Measurements from ENCODE around the gene FAM83D. TPM values are rescaled to one million over a fixed set of nuclear protein-coding genes. Genes with fewer than 3 reads are reported as not detected.

Gene FAM83D
- polyA plus RNA-seq, 1 donor from 2014 or later = 0.48 TPM

DNA sequence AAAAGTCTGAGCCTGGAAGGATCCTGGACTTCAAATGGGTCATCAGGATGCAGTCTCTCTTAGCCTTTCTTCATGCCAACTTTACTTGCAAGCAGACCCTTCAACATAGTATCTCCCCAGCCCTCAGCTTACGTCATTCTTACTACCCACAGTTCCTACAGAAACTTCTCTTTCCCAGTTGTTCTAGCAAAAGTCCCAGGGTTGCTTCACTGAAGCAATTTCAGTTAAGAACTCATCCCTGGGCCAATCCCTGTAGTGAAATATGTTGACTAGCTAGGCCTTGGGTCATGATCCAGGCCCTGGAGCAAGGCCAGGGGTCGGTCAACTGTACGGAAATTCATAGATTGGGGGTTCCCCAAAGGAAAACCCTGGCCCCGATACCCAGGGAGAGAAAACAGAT is 8.6 kb upstream of the FAM83D start:
- Histone ChIP-seq H3K4me2 (ENCODE audit: low read length) (no peak overlapping the region), H3F3A (ENCODE audit: insufficient read depth, low read length, poor library complexity, severe bottlenecking) (no peaks in the 10 kb centered on the region), H3K9me2 (ENCODE audit: insufficient read depth, low read length) (no peaks in the 10 kb centered on the region), H3K36me3 (ENCODE audit: insufficient read depth, low read length) (no peaks in the 10 kb centered on the region), H3K9me3 (ENCODE audit: low read length) (no peaks in the 10 kb centered on the region), H3K79me2 (replicated peaks; ENCODE audit: insufficient read depth, low read length) (no peaks in the 10 kb centered on the region), H3K27me3 (ENCODE audit: insufficient read depth, low read depth, low read length) (no peaks in the 10 kb centered on the region), H3K9ac (ENCODE audit: low read length) (no peak overlapping the region), H3K4me3 (ENCODE audit: low read length) (no peak overlapping the region), H2AFZ (ENCODE audit: low read depth, low read length) (no peak overlapping the region), H4K20me1 (ENCODE audit: insufficient read depth) (no peaks in the 10 kb centered on the region), H3K27ac (ENCODE audit: low read length) (no peak overlapping the region)
- TF ChIP-seq SMC3 (conservative IDR thresholded peaks at IDR 0.05; ENCODE audit: poor library complexity) (no peak), EZH2 (IDR thresholded peaks at IDR 0.05; ENCODE audit: borderline replicate concordance, insufficient read depth, low read length, poor library complexity, severe bottlenecking) (no peak), MXI1 (conservative IDR thresholded peaks at IDR 0.05; ENCODE audit: poor library complexity, severe bottlenecking) (no peak), TAF1 (IDR thresholded peaks at IDR 0.05; ENCODE audit: low read depth) (no peak), POLR2AphosphoS5 (IDR thresholded peaks at IDR 0.05) (no peak), EP300 (conservative IDR thresholded peaks at IDR 0.05; ENCODE audit: poor library complexity, severe bottlenecking) (no peak), RAD21 (conservative IDR thresholded peaks at IDR 0.05) (no peak)
- TF ChIP-seq, protein P1, sequence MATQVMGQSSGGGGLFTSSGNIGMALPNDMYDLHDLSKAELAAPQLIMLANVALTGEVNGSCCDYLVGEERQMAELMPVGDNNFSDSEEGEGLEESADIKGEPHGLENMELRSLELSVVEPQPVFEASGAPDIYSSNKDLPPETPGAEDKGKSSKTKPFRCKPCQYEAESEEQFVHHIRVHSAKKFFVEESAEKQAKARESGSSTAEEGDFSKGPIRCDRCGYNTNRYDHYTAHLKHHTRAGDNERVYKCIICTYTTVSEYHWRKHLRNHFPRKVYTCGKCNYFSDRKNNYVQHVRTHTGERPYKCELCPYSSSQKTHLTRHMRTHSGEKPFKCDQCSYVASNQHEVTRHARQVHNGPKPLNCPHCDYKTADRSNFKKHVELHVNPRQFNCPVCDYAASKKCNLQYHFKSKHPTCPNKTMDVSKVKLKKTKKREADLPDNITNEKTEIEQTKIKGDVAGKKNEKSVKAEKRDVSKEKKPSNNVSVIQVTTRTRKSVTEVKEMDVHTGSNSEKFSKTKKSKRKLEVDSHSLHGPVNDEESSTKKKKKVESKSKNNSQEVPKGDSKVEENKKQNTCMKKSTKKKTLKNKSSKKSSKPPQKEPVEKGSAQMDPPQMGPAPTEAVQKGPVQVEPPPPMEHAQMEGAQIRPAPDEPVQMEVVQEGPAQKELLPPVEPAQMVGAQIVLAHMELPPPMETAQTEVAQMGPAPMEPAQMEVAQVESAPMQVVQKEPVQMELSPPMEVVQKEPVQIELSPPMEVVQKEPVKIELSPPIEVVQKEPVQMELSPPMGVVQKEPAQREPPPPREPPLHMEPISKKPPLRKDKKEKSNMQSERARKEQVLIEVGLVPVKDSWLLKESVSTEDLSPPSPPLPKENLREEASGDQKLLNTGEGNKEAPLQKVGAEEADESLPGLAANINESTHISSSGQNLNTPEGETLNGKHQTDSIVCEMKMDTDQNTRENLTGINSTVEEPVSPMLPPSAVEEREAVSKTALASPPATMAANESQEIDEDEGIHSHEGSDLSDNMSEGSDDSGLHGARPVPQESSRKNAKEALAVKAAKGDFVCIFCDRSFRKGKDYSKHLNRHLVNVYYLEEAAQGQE (IDR thresholded peaks at IDR 0.05; ENCODE audit: borderline replicate concordance) = no peak
- TF ChIP-seq, protein P2, sequence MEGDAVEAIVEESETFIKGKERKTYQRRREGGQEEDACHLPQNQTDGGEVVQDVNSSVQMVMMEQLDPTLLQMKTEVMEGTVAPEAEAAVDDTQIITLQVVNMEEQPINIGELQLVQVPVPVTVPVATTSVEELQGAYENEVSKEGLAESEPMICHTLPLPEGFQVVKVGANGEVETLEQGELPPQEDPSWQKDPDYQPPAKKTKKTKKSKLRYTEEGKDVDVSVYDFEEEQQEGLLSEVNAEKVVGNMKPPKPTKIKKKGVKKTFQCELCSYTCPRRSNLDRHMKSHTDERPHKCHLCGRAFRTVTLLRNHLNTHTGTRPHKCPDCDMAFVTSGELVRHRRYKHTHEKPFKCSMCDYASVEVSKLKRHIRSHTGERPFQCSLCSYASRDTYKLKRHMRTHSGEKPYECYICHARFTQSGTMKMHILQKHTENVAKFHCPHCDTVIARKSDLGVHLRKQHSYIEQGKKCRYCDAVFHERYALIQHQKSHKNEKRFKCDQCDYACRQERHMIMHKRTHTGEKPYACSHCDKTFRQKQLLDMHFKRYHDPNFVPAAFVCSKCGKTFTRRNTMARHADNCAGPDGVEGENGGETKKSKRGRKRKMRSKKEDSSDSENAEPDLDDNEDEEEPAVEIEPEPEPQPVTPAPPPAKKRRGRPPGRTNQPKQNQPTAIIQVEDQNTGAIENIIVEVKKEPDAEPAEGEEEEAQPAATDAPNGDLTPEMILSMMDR (IDR thresholded peaks at IDR 0.05; ENCODE audit: poor library complexity, severe bottlenecking) = no peak

DNA sequence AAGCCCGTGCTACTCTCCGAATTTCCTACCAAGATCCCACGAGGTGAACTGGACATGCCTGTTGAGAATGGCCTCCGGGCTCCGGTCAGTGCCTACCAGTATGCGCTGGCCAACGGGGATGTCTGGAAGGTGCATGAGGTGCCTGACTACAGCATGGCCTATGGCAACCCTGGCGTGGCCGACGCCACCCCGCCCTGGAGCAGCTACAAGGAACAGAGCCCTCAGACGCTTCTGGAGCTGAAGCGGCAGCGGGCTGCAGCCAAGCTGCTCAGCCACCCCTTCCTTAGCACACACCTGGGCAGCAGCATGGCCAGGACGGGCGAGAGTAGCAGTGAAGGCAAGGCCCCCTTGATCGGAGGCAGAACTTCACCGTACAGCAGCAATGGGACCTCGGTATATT is 8.0 kb upstream of the FAM83D start:
- no peak overlapping the region for H3K4me2 ChIP-seq (ENCODE audit: low read length)
- H3K9me3 ChIP-seq (ENCODE audit: low read length) = no peaks in the 10 kb centered on the region
- no peak overlapping the region for H3K9ac ChIP-seq (ENCODE audit: low read length)
- H2AFZ ChIP-seq (ENCODE audit: low read depth, low read length) = no peak overlapping the region
- H3K27me3 ChIP-seq (ENCODE audit: insufficient read depth, low read depth, low read length) = no peaks in the 10 kb centered on the region
- no peaks in the 10 kb centered on the region for H3K36me3 ChIP-seq (ENCODE audit: insufficient read depth, low read length)
- H3K27ac ChIP-seq (ENCODE audit: low read length) = no peak overlapping the region
- H4K20me1 ChIP-seq (ENCODE audit: insufficient read depth) = no peaks in the 10 kb centered on the region
- TF ChIP-seq MXI1 (conservative IDR thresholded peaks at IDR 0.05; ENCODE audit: poor library complexity, severe bottlenecking) (no peak), EP300 (conservative IDR thresholded peaks at IDR 0.05; ENCODE audit: poor library complexity, severe bottlenecking) (no peak), POLR2AphosphoS5 (IDR thresholded peaks at IDR 0.05) (no peak), SMC3 (conservative IDR thresholded peaks at IDR 0.05; ENCODE audit: poor library complexity) (no peak), EZH2 (IDR thresholded peaks at IDR 0.05; ENCODE audit: borderline replicate concordance, insufficient read depth, low read length, poor library complexity, severe bottlenecking) (no peak), RAD21 (conservative IDR thresholded peaks at IDR 0.05) (no peak), TAF1 (IDR thresholded peaks at IDR 0.05; ENCODE audit: low read depth) (no peak)
- TF ChIP-seq, protein P1 (IDR thresholded peaks at IDR 0.05; ENCODE audit: borderline replicate concordance) = no peak
- TF ChIP-seq, protein P2 (IDR thresholded peaks at IDR 0.05; ENCODE audit: poor library complexity, severe bottlenecking) = no peak
- no peak overlapping the region for H3K4me3 ChIP-seq (ENCODE audit: low read length)
- no peaks in the 10 kb centered on the region for H3K79me2 ChIP-seq (replicated peaks; ENCODE audit: insufficient read depth, low read length)
- H3F3A ChIP-seq (ENCODE audit: insufficient read depth, low read length, poor library complexity, severe bottlenecking) = no peaks in the 10 kb centered on the region
- no peaks in the 10 kb centered on the region for H3K9me2 ChIP-seq (ENCODE audit: insufficient read depth, low read length)
